Lower leg skin (tissue), 3 donors: ENCODE data around the gene SH2B3.

Experiments used
- POLR2A ChIP-seq, 2 donors: fragments of 450-650 bp; IDR thresholded peaks; one replicate each; pipeline ENCODE4 v1.6.1; 2016 to 2017; ENCODE audit warnings: antibody characterized with exemption in 2 of 2, mild to moderate bottlenecking in 1 of 2, moderate library complexity in 1 of 2
- TF ChIP-seq, protein P1 (sequence below), 3 donors: fragments of 450-650 bp; IDR thresholded peaks; one replicate each; pipeline ENCODE4 v1.5.1; 2016; ENCODE audit warnings: antibody characterized with exemption in 3 of 3, mild to moderate bottlenecking in 3 of 3, moderate library complexity in 2 of 3

DNA sequence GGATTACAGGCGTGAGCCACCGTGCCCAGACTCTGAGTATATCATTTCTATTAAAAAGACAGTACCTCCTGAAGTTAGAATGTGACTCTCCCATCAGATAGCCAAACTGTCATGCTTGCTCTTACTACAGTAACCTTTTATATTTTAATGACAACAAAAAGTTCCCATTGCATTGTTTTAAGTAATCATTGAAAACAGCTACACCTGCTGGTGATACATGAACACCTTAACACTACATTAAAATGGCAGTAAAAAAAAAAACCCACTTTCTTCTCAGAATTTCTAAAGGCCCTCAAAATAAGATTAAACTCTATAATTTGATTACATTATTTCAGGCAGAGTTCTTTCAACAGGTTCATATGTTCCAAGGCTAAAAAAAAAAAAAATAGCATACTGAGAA, 76.7 kb downstream of the SH2B3 start:
- no peak for TF ChIP-seq POLR2A (IDR thresholded peaks at IDR 0.05)
- TF ChIP-seq, protein P1, sequence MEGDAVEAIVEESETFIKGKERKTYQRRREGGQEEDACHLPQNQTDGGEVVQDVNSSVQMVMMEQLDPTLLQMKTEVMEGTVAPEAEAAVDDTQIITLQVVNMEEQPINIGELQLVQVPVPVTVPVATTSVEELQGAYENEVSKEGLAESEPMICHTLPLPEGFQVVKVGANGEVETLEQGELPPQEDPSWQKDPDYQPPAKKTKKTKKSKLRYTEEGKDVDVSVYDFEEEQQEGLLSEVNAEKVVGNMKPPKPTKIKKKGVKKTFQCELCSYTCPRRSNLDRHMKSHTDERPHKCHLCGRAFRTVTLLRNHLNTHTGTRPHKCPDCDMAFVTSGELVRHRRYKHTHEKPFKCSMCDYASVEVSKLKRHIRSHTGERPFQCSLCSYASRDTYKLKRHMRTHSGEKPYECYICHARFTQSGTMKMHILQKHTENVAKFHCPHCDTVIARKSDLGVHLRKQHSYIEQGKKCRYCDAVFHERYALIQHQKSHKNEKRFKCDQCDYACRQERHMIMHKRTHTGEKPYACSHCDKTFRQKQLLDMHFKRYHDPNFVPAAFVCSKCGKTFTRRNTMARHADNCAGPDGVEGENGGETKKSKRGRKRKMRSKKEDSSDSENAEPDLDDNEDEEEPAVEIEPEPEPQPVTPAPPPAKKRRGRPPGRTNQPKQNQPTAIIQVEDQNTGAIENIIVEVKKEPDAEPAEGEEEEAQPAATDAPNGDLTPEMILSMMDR (IDR thresholded peaks at IDR 0.05), result no peak
